Keratinocyte (primary cell): ENCODE measurements around the gene MAMDC2. TPM values are rescaled to one million over a fixed set of nuclear protein-coding genes. Genes with fewer than 3 reads are reported as not detected.

Experiments
- DNase-seq: peaks from one replicate; pipeline ENCODE4 v3.0.0-alpha.2; 2011; ENCODE audit warnings: low read depth, missing footprints, low spot score
- FAIRE-seq: peaks from 2 replicates; lab custom pipeline; 2011; peaks lifted over from hg19 to GRCh38; lab: Jason Lieb, UNC
- H2AFZ ChIP-seq: 2 replicates; pipeline ENCODE4 v1.6.0; 2012; ENCODE audit warnings: low read length, control low read depth, inconsistent platforms; ENCODE audit not compliant: control insufficient read depth
- H3K27ac ChIP-seq: 2 replicates; pipeline ENCODE4 v1.5.1; 2011; ENCODE audit warnings: low read length; ENCODE audit not compliant: control insufficient read depth, insufficient read depth
- H3K27me3 ChIP-seq: 3 replicates; pipeline ENCODE4 v1.6.0; 2011; ENCODE audit warnings: low read length; ENCODE audit not compliant: control insufficient read depth, insufficient read depth; ENCODE audit errors: extremely low read depth
- H3K36me3 ChIP-seq, 2 experiments: 2 replicates in 1 of 2; 3 replicates in 1 of 2; pipeline ENCODE4 v1.5.1; 2011; ENCODE audit warnings: low read length in 2 of 2, mild to moderate bottlenecking in 1 of 2; ENCODE audit not compliant: control insufficient read depth in 2 of 2, insufficient read depth in 2 of 2; ENCODE audit errors: extremely low read depth in 1 of 2
- H3K4me1 ChIP-seq: 3 replicates; pipeline ENCODE4 v1.5.1; 2011; ENCODE audit warnings: low read length; ENCODE audit not compliant: control insufficient read depth, insufficient read depth; ENCODE audit errors: extremely low read depth
- H3K4me2 ChIP-seq: 3 replicates; pipeline ENCODE4 v1.6.0; 2011; ENCODE audit warnings: low read depth, low read length; ENCODE audit not compliant: control insufficient read depth, insufficient read depth; ENCODE audit errors: extremely low read depth
- H3K4me3 ChIP-seq, 3 experiments: fragments of 200-600 bp in 1 of 3; sonication (generic) in 1 of 3; 2 replicates in 2 of 3; 3 replicates in 1 of 3; pipeline ENCODE4 v1.5.1; 2011 to 2016; ENCODE audit warnings: low read length in 3 of 3, mild to moderate bottlenecking in 3 of 3, control low read depth in 2 of 3, inconsistent platforms in 1 of 3, low read depth in 1 of 3, mixed read lengths in 1 of 3, mixed run types in 1 of 3, moderate library complexity in 1 of 3; ENCODE audit not compliant: control insufficient read depth in 2 of 3, insufficient read depth in 2 of 3; ENCODE audit errors: extremely low read depth in 1 of 3
- H3K79me2 ChIP-seq: 2 replicates; pipeline ENCODE4 v1.6.0; 2012; ENCODE audit warnings: low read length; ENCODE audit not compliant: control insufficient read depth, insufficient read depth
- H3K9ac ChIP-seq: 3 replicates; pipeline ENCODE4 v1.6.0; 2011; ENCODE audit warnings: low read length; ENCODE audit not compliant: control insufficient read depth, insufficient read depth; ENCODE audit errors: extremely low read depth
- H3K9me1 ChIP-seq: 3 replicates; pipeline ENCODE4 v1.6.0; 2011; ENCODE audit warnings: low read length; ENCODE audit not compliant: control insufficient read depth, insufficient read depth; ENCODE audit errors: extremely low read depth
- H3K9me3 ChIP-seq: 2 replicates; pipeline ENCODE4 v1.5.1; 2012; ENCODE audit warnings: low read depth, low read length; ENCODE audit not compliant: control insufficient read depth
- H4K20me1 ChIP-seq: 3 replicates; pipeline ENCODE4 v1.6.0; 2011; ENCODE audit warnings: low read length; ENCODE audit not compliant: control insufficient read depth, insufficient read depth; ENCODE audit errors: extremely low read depth
- CTCF ChIP-seq, 3 experiments: IDR thresholded peaks in 1 of 3; conservative IDR thresholded peaks in 1 of 3; optimal IDR thresholded peaks in 1 of 3; 2 replicates in 2 of 3; 3 replicates in 1 of 3; pipeline versions ENCODE3 to v1.5.1; 2011; ENCODE audit warnings: low read length in 3 of 3, mild to moderate bottlenecking in 3 of 3, moderate library complexity in 2 of 3, control low read depth in 1 of 3, inconsistent platforms in 1 of 3; ENCODE audit not compliant: insufficient read depth in 2 of 3; ENCODE audit errors: extremely low read depth in 1 of 3
- EZH2 ChIP-seq: IDR thresholded peaks from one replicate; pipeline ENCODE4 v1.6.1; 2012; ENCODE audit warnings: inconsistent platforms, mild to moderate bottlenecking, low read length, moderate library complexity
- dilution Hi-C: fragments of 300-500 bp; cut with MboI; formaldehyde crosslinking; loops from one replicate; pipeline ENCODE4 v1.7.0; 2020; ENCODE audit warnings: low sequenced_read_pairs; ENCODE audit not compliant: extremely low pct_ligation_motif_present
- polyA plus RNA-seq, 5 experiments: library from polyadenylated mRNA; depleted of rRNA in 3 of 5; stranded (reverse) in 3 of 5; stranded (forward) in 1 of 5; unstranded in 1 of 5; fragments of >200 nt; gene quantifications; 1 replicate in 1 of 5; 2 replicates in 3 of 5; 3 replicates in 1 of 5; pipeline versions ENCODE4 v1.2.1 to v1.2.3, GENCODE V29; 2011 to 2012; ENCODE audit warnings: missing spikeins in 2 of 5, low read depth in 1 of 5, low replicate concordance in 1 of 5

Gene MAMDC2
- polyA plus RNA-seq, 1 donor (not counting 4 experiments of a cell fraction or from before 2014, with no cell fraction given): 4.2 TPM

- TF ChIP-seq EZH2 (no peak), CTCF (optimal IDR thresholded peaks at IDR 0.05 in 1 of 3, IDR thresholded peaks at IDR 0.05 in 1 of 3, conservative IDR thresholded peaks at IDR 0.05 in 1 of 3; ENCODE audit: extremely low read depth in 1 of 3, insufficient read depth in 2 of 3, low read length in 3 of 3) (peak; percentile 19 to 74 (median 22))
- Histone ChIP-seq H3K4me2 (peak overlapping the region; percentile 50), H4K20me1 (no peaks in the 10 kb centered on the region), H3K27ac (peak overlapping the region; percentile 73), H3K9ac (peak overlapping the region; percentile 19), H3K4me3 (no peak overlapping the region), H3K27me3 (no peaks in the 10 kb centered on the region), H2AFZ (no peak overlapping the region), H3K79me2 (no peaks in the 10 kb centered on the region), H3K36me3 (no peaks in the 10 kb centered on the region), H3K9me3 (no peaks in the 10 kb centered on the region), H3K9me1 (peaks cover 4% of the 10 kb centered on the region), H3K4me1 (peaks cover 66% of the 10 kb centered on the region)
- dilution Hi-C loops: loop anchor here (25.0 kb wide), 1 partner anchor 159 kb away; no protein-coding TSS in a partner anchor
- peak; percentile 94 for FAIRE-seq
- peak; percentile 90 for DNase-seq
These were observed 77.3 kb downstream of the MAMDC2 start for GRCh38 chr9:70120834-70121510.

- dilution Hi-C loops: loop anchor here (25.0 kb wide), 1 partner anchor 160 kb away; no protein-coding TSS in a partner anchor
- FAIRE-seq (peak; percentile 87), DNase-seq (no peak)
- Histone ChIP-seq H3K4me1 (peaks cover 61% of the 10 kb centered on the region), H3K9ac (no peak overlapping the region), H3K27ac (peak overlapping the region; percentile 73), H3K79me2 (no peaks in the 10 kb centered on the region), H3K4me2 (no peak overlapping the region), H3K27me3 (no peaks in the 10 kb centered on the region), H3K9me3 (no peaks in the 10 kb centered on the region), H3K4me3 (no peak overlapping the region), H3K36me3 (no peaks in the 10 kb centered on the region), H3K9me1 (peaks cover 6% of the 10 kb centered on the region), H4K20me1 (no peaks in the 10 kb centered on the region), H2AFZ (no peak overlapping the region)
- TF ChIP-seq CTCF (optimal IDR thresholded peaks at IDR 0.05 in 1 of 3, IDR thresholded peaks at IDR 0.05 in 1 of 3, conservative IDR thresholded peaks at IDR 0.05 in 1 of 3; ENCODE audit: extremely low read depth in 1 of 3, insufficient read depth in 2 of 3, low read length in 3 of 3): no peak
These were observed 78.3 kb downstream of the MAMDC2 start for GRCh38 chr9:70121818-70122436.
